HCT116 (cell line): ENCODE data around the gene STK32C. TPM values are rescaled to one million over a fixed set of nuclear protein-coding genes. Genes with fewer than 3 reads are reported as not detected.

Experiments
- ATAC-seq: fragments of 200-7000 bp; cut with Tn5 transposase; 2 replicates; pipeline ENCODE4 v1.9.1; 2020; ENCODE audit warnings: mild to moderate bottlenecking, moderate library complexity
- BruUV-seq: library from RNA; stranded (reverse); fragments of 400-500 nt; replicated peaks from 2 replicates; lab custom pipeline; 2021; lab: Mats Ljungman, UMichigan
- CTCF ChIA-PET: fragments of 300-600 bp; sonication (Branson Sonifier 250); formaldehyde crosslinking; loops from one replicate; lab custom pipeline; 2021; ENCODE audit warnings: antibody characterized with exemption; lab: Charles Lee
- POLR2A ChIA-PET: fragments of 300-600, 350-600 bp; sonication (Branson Sonifier 250); formaldehyde crosslinking; loops from one replicate; lab custom pipeline; 2021; ENCODE audit warnings: antibody characterized with exemption; lab: Charles Lee
- RAD21 ChIA-PET, 2 experiments: fragments of 300-600 bp; sonication (Branson Sonifier 250); formaldehyde crosslinking; loops; one replicate each; lab custom pipeline; 2023; ENCODE audit warnings: low total read pairs in 2 of 2; ENCODE audit not compliant: uncharacterized antibody in 2 of 2, unreplicated experiment in 2 of 2, low non-redundant PET in 1 of 2; lab: Charles Lee
- DNase-seq: peaks from one replicate; pipeline ENCODE4 v3.0.0-alpha.2; 2010; ENCODE audit warnings: low read depth, low spot score
- H2AFZ ChIP-seq: fragments of 200-600 bp; shearing (Covaris generic), sonication (generic); 2 replicates; pipeline ENCODE4 v1.6.1; 2017; ENCODE audit warnings: low read depth, mixed run types, mixed read lengths, antibody characterized with exemption, low read length; ENCODE audit not compliant: poor library complexity, severe bottlenecking
- H3K27ac ChIP-seq: 2 replicates; pipeline ENCODE4 v1.5.1; 2012; ENCODE audit warnings: low read depth, low read length
- H3K27me3 ChIP-seq: fragments of 200-600 bp; sonication (generic); 2 replicates; pipeline ENCODE4 v1.6.1; 2016; ENCODE audit warnings: mixed run types, low read length, mixed read lengths; ENCODE audit not compliant: insufficient read depth
- H3K36me3 ChIP-seq, 2 experiments: fragments of 200-500 bp in 1 of 2; fragments of 200-600 bp in 1 of 2; sonication (Bioruptor generic) in 1 of 2; sonication (generic) in 1 of 2; 2 replicates each; pipeline versions ENCODE4 v1.5.1 to v1.6.1; 2014 to 2016; ENCODE audit warnings: low read length in 2 of 2, inconsistent platforms in 1 of 2, mixed read lengths in 1 of 2, mixed run types in 1 of 2; ENCODE audit not compliant: insufficient read depth in 2 of 2, control insufficient read depth in 1 of 2
- H3K4me1 ChIP-seq, 2 experiments: fragments of 200-600 bp in 1 of 2; sonication (generic) in 1 of 2; 2 replicates each; pipeline versions ENCODE4 v1.5.1 to v1.6.1; 2012 to 2017; ENCODE audit warnings: low read length in 2 of 2, inconsistent platforms in 1 of 2, mild to moderate bottlenecking in 1 of 2, mixed read lengths in 1 of 2, mixed run types in 1 of 2, moderate library complexity in 1 of 2; ENCODE audit not compliant: insufficient read depth in 2 of 2, control insufficient read depth in 1 of 2
- H3K4me2 ChIP-seq: fragments of 200-600 bp; sonication (generic); 2 replicates; pipeline ENCODE4 v1.6.1; 2017; ENCODE audit warnings: mixed run types, low read length, mixed read lengths
- H3K4me3 ChIP-seq, 2 experiments: fragments of 200-600 bp in 1 of 2; sonication (generic) in 1 of 2; replicated peaks in 1 of 2; 2 replicates each; pipeline ENCODE4 v1.5.1; 2011 to 2016; ENCODE audit warnings: low read length in 2 of 2, control low read depth in 1 of 2, low read depth in 1 of 2, mild to moderate bottlenecking in 1 of 2, mixed read lengths in 1 of 2, mixed run types in 1 of 2
- H3K79me2 ChIP-seq: fragments of 200-600 bp; sonication (generic); 2 replicates; pipeline ENCODE4 v1.6.1; 2017; ENCODE audit warnings: mild to moderate bottlenecking, mixed run types, low read length, moderate library complexity, mixed read lengths; ENCODE audit not compliant: insufficient read depth
- H3K9ac ChIP-seq: fragments of 200-600 bp; sonication (generic); 2 replicates; pipeline ENCODE4 v1.6.1; 2016; ENCODE audit warnings: low read length, mixed read lengths
- H3K9me2 ChIP-seq: fragments of 200-600 bp; sonication (generic), shearing (Covaris generic); 2 replicates; pipeline ENCODE4 v1.6.1; 2017; ENCODE audit warnings: mixed run types, mild to moderate bottlenecking, moderate library complexity; ENCODE audit not compliant: insufficient read depth
- H3K9me3 ChIP-seq, 2 experiments: fragments of 200-500 bp in 1 of 2; fragments of 200-600 bp in 1 of 2; sonication (Bioruptor generic) in 1 of 2; sonication (generic) in 1 of 2; 2 replicates each; pipeline ENCODE4 v1.6.1; 2014 to 2017; ENCODE audit warnings: low read length in 2 of 2, mixed read lengths in 2 of 2, inconsistent platforms in 1 of 2, low read depth in 1 of 2, mild to moderate bottlenecking in 1 of 2, mixed run types in 1 of 2, moderate library complexity in 1 of 2; ENCODE audit not compliant: control insufficient read depth in 1 of 2, insufficient read depth in 1 of 2
- H4K20me1 ChIP-seq: fragments of 200-600 bp; sonication (generic), shearing (Covaris generic); 2 replicates; pipeline ENCODE4 v1.6.1; 2017; ENCODE audit warnings: mixed run types, mild to moderate bottlenecking, moderate library complexity; ENCODE audit not compliant: insufficient read depth
- ATF3 ChIP-seq: IDR thresholded peaks from 2 replicates; pipeline ENCODE4 v1.6.1; 2012
- CEBPB ChIP-seq: IDR thresholded peaks from 2 replicates; pipeline ENCODE4 v1.6.1; 2012; ENCODE audit warnings: low read depth
- EGR1 ChIP-seq: IDR thresholded peaks from 2 replicates; pipeline ENCODE4 v1.6.1; 2012; ENCODE audit warnings: low read depth
- ELF1 ChIP-seq: IDR thresholded peaks from 2 replicates; pipeline ENCODE4 v1.6.1; 2012; ENCODE audit warnings: low read depth, borderline replicate concordance
- EZH2 ChIP-seq: fragments of 200-600 bp; sonication (generic); IDR thresholded peaks from 2 replicates; pipeline ENCODE4 v1.6.1; 2017; ENCODE audit warnings: antibody characterized with exemption, mixed run types
- MAX ChIP-seq: IDR thresholded peaks from 2 replicates; pipeline ENCODE4 v1.6.1; 2012
- POLR2A ChIP-seq: IDR thresholded peaks from 2 replicates; pipeline ENCODE4 v1.7.0; 2011; ENCODE audit warnings: borderline replicate concordance; ENCODE audit not compliant: insufficient read depth, insufficient read length; ENCODE audit errors: extremely low read depth
- POLR2AphosphoS5 ChIP-seq: IDR thresholded peaks from 2 replicates; pipeline ENCODE4 v1.6.1; 2011; ENCODE audit warnings: mild to moderate bottlenecking, low read depth, low read length, moderate library complexity
- RAD21 ChIP-seq: IDR thresholded peaks from 2 replicates; pipeline ENCODE4 v1.6.1; 2012; ENCODE audit warnings: low read depth, mild to moderate bottlenecking
- SIN3A ChIP-seq: IDR thresholded peaks from 2 replicates; pipeline ENCODE4 v1.6.1; 2012; ENCODE audit warnings: low read depth
- YY1 ChIP-seq: IDR thresholded peaks from 2 replicates; pipeline ENCODE4 v1.6.1; 2011; ENCODE audit warnings: low read length, low read depth, moderate library complexity, mild to moderate bottlenecking; ENCODE audit not compliant: insufficient replicate concordance; ENCODE audit errors: extremely low read depth
- ZBTB33 ChIP-seq: IDR thresholded peaks from 2 replicates; pipeline ENCODE4 v1.6.1; 2011; ENCODE audit warnings: mild to moderate bottlenecking, low read length, moderate library complexity; ENCODE audit not compliant: insufficient replicate concordance; ENCODE audit errors: extremely low read depth
- ZNF274 ChIP-seq: fragments of 200-500 bp; sonication (Bioruptor generic); IDR thresholded peaks from 2 replicates; pipeline ENCODE4 v1.6.1; 2014; ENCODE audit warnings: mild to moderate bottlenecking, low read depth, low read length, inconsistent platforms
- intact Hi-C: fragments of 100-400 bp; cut with micrococcal nuclease; formaldehyde crosslinking; loops from 2 replicates; pipeline ENCODE4 v1.10.0; 2022
- total RNA-seq: library from RNA; stranded (reverse); gene quantifications from one replicate; pipeline ENCODE4 v1.2.1, GENCODE V29; 2021; ENCODE audit not compliant: unreplicated experiment

The STK32C gene
- total RNA-seq, 1 experiment from 2014 or later = 29.7 TPM

GRCh38 chr10:132176623-132177500 lies 130.9 kb downstream of the STK32C start:
- Histone ChIP-seq H3K9ac (no peak overlapping the region), H3K4me3 (no peak overlapping the region), H3K9me2 (no peaks in the 10 kb centered on the region), H3K27me3 (peaks cover 10% of the 10 kb centered on the region; the same call in 1 of the 2 replicates), H3K27ac (no peak overlapping the region), H4K20me1 (no peaks in the 10 kb centered on the region), H3K4me1 (no peaks in the 10 kb centered on the region), H3K9me3 (no peaks in the 10 kb centered on the region), H3K4me2 (no peak overlapping the region), H2AFZ (no peak overlapping the region), H3K79me2 (no peaks in the 10 kb centered on the region), H3K36me3 (no peaks in the 10 kb centered on the region)
- ChIA-PET POLR2A (no interaction called here), CTCF (no interaction called here), RAD21 (no interaction called here)
- DNase-seq (no peak), ATAC-seq (no peak)
- TF ChIP-seq ELF1 = no peak
- no peak for TF ChIP-seq POLR2AphosphoS5
- no peak for TF ChIP-seq POLR2A
- TF ChIP-seq CEBPB = no peak
- no peak for TF ChIP-seq SIN3A
- no peak for TF ChIP-seq RAD21
- no peak for TF ChIP-seq ZNF274
- no peak for TF ChIP-seq ATF3
- no peak for TF ChIP-seq YY1
- no peak for TF ChIP-seq EGR1
- no peak for TF ChIP-seq EZH2
- no peak for TF ChIP-seq ZBTB33
- TF ChIP-seq MAX = no peak
- no TSS peak for BruUV-seq
- intact Hi-C loops = no loop called here
